HepG2 (cell line): ENCODE measurements around the gene ABHD15. TPM values are rescaled to one million over a fixed set of nuclear protein-coding genes. Genes with fewer than 3 reads are reported as not detected.

Experiments used
- ELF4 ChIP-seq: sonication (generic); formaldehyde crosslinking; IDR thresholded peaks from 2 replicates; pipeline ENCODE4 v1.5.0; 2020; ENCODE audit warnings: missing genetic modification reagents, mild to moderate bottlenecking, moderate library complexity, borderline replicate concordance
- EZH2 ChIP-seq: conservative IDR thresholded peaks from 2 replicates; pipeline ENCODE4 v1.6.1; 2012; ENCODE audit warnings: mild to moderate bottlenecking, low read depth, low read length, moderate library complexity
- HOXA5 ChIP-seq: sonication (generic); formaldehyde crosslinking; IDR thresholded peaks from 2 replicates; pipeline ENCODE4 v1.4.0; 2020; ENCODE audit warnings: missing genetic modification reagents
- MTF2 ChIP-seq: sonication (generic); formaldehyde crosslinking; IDR thresholded peaks from 2 replicates; pipeline ENCODE4 v1.5.0; 2020; ENCODE audit warnings: missing genetic modification reagents, borderline replicate concordance
- MYNN ChIP-seq: sonication (generic); formaldehyde crosslinking; IDR thresholded peaks from 2 replicates; pipeline ENCODE4 v1.4.0; 2020; ENCODE audit warnings: mild to moderate bottlenecking, low read depth, missing genetic modification reagents
- PAF1 ChIP-seq: IDR thresholded peaks from 2 replicates; pipeline ENCODE4 v1.6.1; 2016; ENCODE audit warnings: missing genetic modification reagents, missing compliant biosample characterization
- POLR2AphosphoS5 ChIP-seq: IDR thresholded peaks from 2 replicates; pipeline ENCODE4 v1.6.1; 2012; ENCODE audit warnings: low read depth, low read length
- RAD51 ChIP-seq: fragments of 450-650 bp; IDR thresholded peaks from 2 replicates; pipeline ENCODE4 v1.6.1; 2016; ENCODE audit warnings: borderline replicate concordance
- SOX6 ChIP-seq, 2 experiments: fragments of 450-650 bp in 1 of 2; sonication (generic) in 1 of 2; formaldehyde crosslinking in 1 of 2; IDR thresholded peaks; 2 replicates each; pipeline versions ENCODE4 v1.4.0 to v1.6.1; 2017 to 2020; ENCODE audit warnings: antibody characterized with exemption in 1 of 2, mild to moderate bottlenecking in 1 of 2, missing genetic modification reagents in 1 of 2
- SRSF1 ChIP-seq: fragments of 200-400 bp; formaldehyde crosslinking; optimal IDR thresholded peaks from 2 replicates; pipeline ENCODE3; 2017; ENCODE audit warnings: mild to moderate bottlenecking, low read depth, low read length, moderate library complexity
- TEAD2 ChIP-seq: sonication (generic); formaldehyde crosslinking; IDR thresholded peaks from 2 replicates; pipeline ENCODE4 v1.9.0; 2021; ENCODE audit warnings: missing genetic modification reagents
- ZNF382 ChIP-seq: sonication (generic); formaldehyde crosslinking; IDR thresholded peaks from 2 replicates; pipeline ENCODE4 v1.5.0; 2020; ENCODE audit warnings: missing genetic modification reagents, mild to moderate bottlenecking, borderline replicate concordance
- ZNF605 ChIP-seq: sonication (generic); formaldehyde crosslinking; IDR thresholded peaks from 2 replicates; pipeline ENCODE4 v1.8.0; 2022; ENCODE audit warnings: mild to moderate bottlenecking, missing genetic modification reagents
- ZNF607 ChIP-seq: sonication (generic); formaldehyde crosslinking; IDR thresholded peaks from 2 replicates; pipeline ENCODE4 v1.5.1; 2020; ENCODE audit warnings: missing genetic modification reagents, mild to moderate bottlenecking, borderline replicate concordance
- ZSCAN9 ChIP-seq: IDR thresholded peaks from 2 replicates; pipeline ENCODE4 v1.6.1; 2016; ENCODE audit warnings: borderline replicate concordance
- polyA plus RNA-seq, 8 experiments: library from polyadenylated mRNA; depleted of rRNA in 3 of 8; stranded (reverse) in 7 of 8; unstranded in 1 of 8; fragments of >200 nt; fragmentation: Illumina TruSeq in 4 of 8; extraction: Trizol in 4 of 8; gene quantifications; 2 replicates each; pipeline versions ENCODE4 v1.2.1 to v1.2.3, GENCODE V29; 2011 to 2016; ENCODE audit warnings: low read depth in 4 of 8, missing spikeins in 1 of 8, mixed read lengths in 1 of 8; ENCODE audit not compliant: insufficient read depth in 1 of 8
- total RNA-seq, 5 experiments: library from RNA; depleted of rRNA; stranded (reverse); fragments of >200 nt; fragmentation: Illumina TruSeq; extraction: Trizol; gene quantifications; 2 replicates each; pipeline ENCODE4 v1.2.3, GENCODE V29; 2016; ENCODE audit warnings: low read depth in 1 of 5
- TF ChIP-seq, protein P1 (sequence below): sonication (generic); formaldehyde crosslinking; IDR thresholded peaks from 2 replicates; pipeline ENCODE4 v1.8.0; 2022; ENCODE audit warnings: mild to moderate bottlenecking, missing genetic modification reagents, borderline replicate concordance
- TF ChIP-seq, protein P2 (sequence below): sonication (generic); formaldehyde crosslinking; IDR thresholded peaks from one replicate; pipeline ENCODE4 v1.5.1; 2020; ENCODE audit warnings: mild to moderate bottlenecking, missing genetic modification reagents; ENCODE audit errors: not compliant biosample characterization
- TF ChIP-seq, protein P3 (sequence below): sonication (generic); formaldehyde crosslinking; IDR thresholded peaks from 2 replicates; pipeline ENCODE4 v1.4.0; 2020; ENCODE audit warnings: mild to moderate bottlenecking, missing genetic modification reagents

The ABHD15 gene
- total and polyA plus RNA-seq, 2 of the 13 experiments (the other 11 are each of a cell fraction or from before 2014, with no cell fraction given): 2.4 to 7.7 TPM

DNA sequence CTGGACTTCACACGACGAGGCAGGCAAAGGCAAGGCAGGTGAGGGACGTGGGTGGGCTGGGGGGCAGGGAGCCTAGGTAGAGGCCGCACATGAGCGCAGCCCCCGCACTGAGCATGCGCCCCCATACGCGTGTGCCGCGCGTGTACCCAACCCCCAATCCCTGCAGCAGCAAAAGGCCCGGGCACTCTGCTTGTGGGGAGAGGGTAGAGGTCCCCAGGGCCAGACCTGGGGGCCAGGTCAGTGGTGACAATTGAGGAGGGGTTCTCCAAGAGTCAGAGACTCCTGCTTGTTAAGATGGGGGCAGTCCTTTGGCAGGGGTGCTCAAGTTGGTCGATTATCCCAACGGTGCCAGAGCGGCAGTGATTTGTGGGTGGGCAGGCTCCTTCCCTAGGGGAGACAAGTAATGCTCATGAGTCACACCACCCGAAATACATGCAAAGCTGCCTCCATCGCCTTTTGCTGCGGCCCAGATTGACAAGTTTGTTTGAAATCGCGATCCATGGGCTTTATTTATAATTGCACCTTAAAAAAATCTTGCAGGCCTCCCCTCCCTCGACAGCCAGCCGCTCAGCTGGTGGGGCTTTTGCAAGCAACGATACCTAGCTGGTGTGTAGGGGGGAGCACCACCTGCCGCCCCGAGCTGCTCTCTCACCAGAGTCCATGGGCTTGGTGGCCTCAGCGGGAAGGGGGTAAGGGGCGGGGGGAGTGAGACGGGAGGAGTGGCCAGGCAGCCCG lies 23.7 kb upstream of the ABHD15 start (continued):
- TF ChIP-seq HOXA5 (CRISPR knock-in tag): no peak
- TF ChIP-seq ZNF382 (CRISPR knock-in tag): no peak
- TF ChIP-seq, protein P1, sequence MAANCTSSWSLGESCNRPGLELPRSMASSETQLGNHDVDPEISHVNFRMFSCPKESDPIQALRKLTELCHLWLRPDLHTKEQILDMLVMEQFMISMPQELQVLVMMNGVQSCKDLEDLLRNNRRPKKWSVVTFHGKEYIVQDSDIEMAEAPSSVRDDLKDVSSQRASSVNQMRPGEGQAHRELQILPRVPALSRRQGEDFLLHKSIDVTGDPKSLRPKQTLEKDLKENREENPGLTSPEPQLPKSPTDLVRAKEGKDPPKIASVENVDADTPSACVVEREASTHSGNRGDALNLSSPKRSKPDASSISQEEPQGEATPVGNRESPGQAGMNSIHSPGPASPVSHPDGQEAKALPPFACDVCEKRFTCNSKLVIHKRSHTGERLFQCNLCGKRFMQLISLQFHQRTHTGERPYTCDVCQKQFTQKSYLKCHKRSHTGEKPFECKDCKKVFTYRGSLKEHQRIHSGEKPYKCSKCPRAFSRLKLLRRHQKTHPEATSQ (CRISPR knock-in tag): no peak
- TF ChIP-seq TEAD2: no peak
- TF ChIP-seq, protein P2, sequence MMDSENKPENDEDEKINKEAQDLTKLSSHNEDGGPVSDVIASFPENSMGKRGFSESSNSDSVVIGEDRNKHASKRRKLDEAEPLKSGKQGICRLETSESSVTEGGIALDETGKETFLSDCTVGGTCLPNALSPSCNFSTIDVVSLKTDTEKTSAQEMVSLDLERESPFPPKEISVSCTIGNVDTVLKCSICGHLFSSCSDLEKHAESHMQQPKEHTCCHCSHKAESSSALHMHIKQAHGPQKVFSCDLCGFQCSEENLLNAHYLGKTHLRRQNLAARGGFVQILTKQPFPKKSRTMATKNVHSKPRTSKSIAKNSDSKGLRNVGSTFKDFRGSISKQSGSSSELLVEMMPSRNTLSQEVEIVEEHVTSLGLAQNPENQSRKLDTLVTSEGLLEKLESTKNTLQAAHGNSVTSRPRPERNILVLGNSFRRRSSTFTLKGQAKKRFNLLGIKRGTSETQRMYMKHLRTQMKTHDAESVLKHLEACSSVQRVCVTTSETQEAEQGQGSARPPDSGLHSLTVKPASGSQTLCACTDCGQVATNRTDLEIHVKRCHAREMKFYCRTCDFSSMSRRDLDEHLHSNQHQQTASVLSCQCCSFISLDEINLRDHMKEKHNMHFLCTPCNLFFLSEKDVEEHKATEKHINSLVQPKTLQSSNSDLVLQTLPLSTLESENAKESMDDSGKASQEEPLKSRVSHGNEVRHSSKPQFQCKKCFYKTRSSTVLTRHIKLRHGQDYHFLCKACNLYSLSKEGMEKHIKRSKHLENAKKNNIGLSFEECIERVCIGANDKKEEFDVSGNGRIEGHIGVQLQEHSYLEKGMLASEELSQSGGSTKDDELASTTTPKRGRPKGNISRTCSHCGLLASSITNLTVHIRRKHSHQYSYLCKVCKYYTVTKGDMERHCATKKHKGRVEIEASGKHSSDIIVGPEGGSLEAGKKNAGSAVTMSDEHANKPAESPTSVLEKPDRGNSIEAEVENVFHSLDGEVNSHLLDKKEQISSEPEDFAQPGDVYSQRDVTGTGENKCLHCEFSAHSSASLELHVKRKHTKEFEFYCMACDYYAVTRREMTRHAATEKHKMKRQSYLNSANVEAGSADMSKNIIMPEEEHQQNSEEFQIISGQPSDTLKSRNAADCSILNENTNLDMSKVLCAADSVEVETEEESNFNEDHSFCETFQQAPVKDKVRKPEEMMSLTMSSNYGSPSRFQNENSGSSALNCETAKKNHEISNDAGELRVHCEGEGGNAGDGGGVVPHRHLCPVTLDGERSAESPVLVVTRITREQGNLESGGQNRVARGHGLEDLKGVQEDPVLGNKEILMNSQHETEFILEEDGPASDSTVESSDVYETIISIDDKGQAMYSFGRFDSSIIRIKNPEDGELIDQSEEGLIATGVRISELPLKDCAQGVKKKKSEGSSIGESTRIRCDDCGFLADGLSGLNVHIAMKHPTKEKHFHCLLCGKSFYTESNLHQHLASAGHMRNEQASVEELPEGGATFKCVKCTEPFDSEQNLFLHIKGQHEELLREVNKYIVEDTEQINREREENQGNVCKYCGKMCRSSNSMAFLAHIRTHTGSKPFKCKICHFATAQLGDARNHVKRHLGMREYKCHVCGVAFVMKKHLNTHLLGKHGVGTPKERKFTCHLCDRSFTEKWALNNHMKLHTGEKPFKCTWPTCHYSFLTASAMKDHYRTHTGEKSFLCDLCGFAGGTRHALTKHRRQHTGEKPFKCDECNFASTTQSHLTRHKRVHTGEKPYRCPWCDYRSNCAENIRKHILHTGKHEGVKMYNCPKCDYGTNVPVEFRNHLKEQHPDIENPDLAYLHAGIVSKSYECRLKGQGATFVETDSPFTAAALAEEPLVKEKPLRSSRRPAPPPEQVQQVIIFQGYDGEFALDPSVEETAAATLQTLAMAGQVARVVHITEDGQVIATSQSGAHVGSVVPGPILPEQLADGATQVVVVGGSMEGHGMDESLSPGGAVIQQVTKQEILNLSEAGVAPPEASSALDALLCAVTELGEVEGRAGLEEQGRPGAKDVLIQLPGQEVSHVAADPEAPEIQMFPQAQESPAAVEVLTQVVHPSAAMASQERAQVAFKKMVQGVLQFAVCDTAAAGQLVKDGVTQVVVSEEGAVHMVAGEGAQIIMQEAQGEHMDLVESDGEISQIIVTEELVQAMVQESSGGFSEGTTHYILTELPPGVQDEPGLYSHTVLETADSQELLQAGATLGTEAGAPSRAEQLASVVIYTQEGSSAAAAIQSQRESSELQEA (CRISPR knock-in tag): peak; percentile 16
- TF ChIP-seq ZNF607 (CRISPR knock-in tag): no peak
- no peak for TF ChIP-seq SRSF1
- TF ChIP-seq ZNF605 (CRISPR knock-in tag): no peak; the same call in none of the 2 replicates
- no peak for TF ChIP-seq PAF1
- no peak for TF ChIP-seq ELF4
- no peak for TF ChIP-seq MYNN
- TF ChIP-seq, protein P3, sequence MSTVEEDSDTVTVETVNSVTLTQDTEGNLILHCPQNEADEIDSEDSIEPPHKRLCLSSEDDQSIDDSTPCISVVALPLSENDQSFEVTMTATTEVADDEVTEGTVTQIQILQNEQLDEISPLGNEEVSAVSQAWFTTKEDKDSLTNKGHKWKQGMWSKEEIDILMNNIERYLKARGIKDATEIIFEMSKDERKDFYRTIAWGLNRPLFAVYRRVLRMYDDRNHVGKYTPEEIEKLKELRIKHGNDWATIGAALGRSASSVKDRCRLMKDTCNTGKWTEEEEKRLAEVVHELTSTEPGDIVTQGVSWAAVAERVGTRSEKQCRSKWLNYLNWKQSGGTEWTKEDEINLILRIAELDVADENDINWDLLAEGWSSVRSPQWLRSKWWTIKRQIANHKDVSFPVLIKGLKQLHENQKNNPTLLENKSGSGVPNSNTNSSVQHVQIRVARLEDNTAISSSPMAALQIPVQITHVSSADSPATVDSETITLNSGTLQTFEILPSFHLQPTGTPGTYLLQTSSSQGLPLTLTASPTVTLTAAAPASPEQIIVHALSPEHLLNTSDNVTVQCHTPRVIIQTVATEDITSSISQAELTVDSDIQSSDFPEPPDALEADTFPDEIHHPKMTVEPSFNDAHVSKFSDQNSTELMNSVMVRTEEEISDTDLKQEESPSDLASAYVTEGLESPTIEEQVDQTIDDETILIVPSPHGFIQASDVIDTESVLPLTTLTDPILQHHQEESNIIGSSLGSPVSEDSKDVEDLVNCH: no peak
- TF ChIP-seq ZSCAN9 (CRISPR knock-in tag): no peak
- no peak for TF ChIP-seq SOX6 (IDR thresholded peaks at IDR 0.05)
- no peak for TF ChIP-seq SOX6 (CRISPR knock-in tag; IDR thresholded peaks at IDR 0.05)
- no peak for TF ChIP-seq EZH2
- TF ChIP-seq RAD51: no peak
- no peak for TF ChIP-seq MTF2
- peak; percentile 17; the same call in 1 of the 2 replicates for TF ChIP-seq POLR2AphosphoS5
